HepG2 (cell line): ENCODE measurements around the gene PPP1R8. TPM values are rescaled to one million over a fixed set of nuclear protein-coding genes. Genes with fewer than 3 reads are reported as not detected.

Source experiments
- AKAP8 ChIP-seq: sonication (generic); formaldehyde crosslinking; IDR thresholded peaks from 2 replicates; pipeline ENCODE4 v1.5.1; 2020; ENCODE audit warnings: mild to moderate bottlenecking, missing genetic modification reagents
- ARHGAP35 ChIP-seq: sonication (generic); formaldehyde crosslinking; IDR thresholded peaks from 2 replicates; pipeline ENCODE4 v1.9.0; 2022; ENCODE audit warnings: mild to moderate bottlenecking, inconsistent platforms, moderate library complexity, missing genetic modification reagents, borderline replicate concordance
- FOXO1 ChIP-seq: sonication (generic); formaldehyde crosslinking; IDR thresholded peaks from 2 replicates; pipeline ENCODE4 v1.4.0; 2020; ENCODE audit warnings: missing genetic modification reagents
- GPN1 ChIP-seq: sonication (generic); formaldehyde crosslinking; IDR thresholded peaks from 2 replicates; pipeline ENCODE4 v1.5.1; 2020; ENCODE audit warnings: missing genetic modification reagents, borderline replicate concordance
- HCFC1 ChIP-seq: fragments of 150-350 bp; IDR thresholded peaks from 2 replicates; pipeline ENCODE4 v1.6.1; 2014; ENCODE audit warnings: low read depth, low read length
- IRF2 ChIP-seq: IDR thresholded peaks from 2 replicates; pipeline ENCODE4 v1.6.1; 2018; ENCODE audit warnings: missing genetic modification reagents, missing compliant biosample characterization
- JUN ChIP-seq: sonication (generic); formaldehyde crosslinking; IDR thresholded peaks from 2 replicates; pipeline ENCODE4 v1.4.0; 2020; ENCODE audit warnings: mild to moderate bottlenecking, missing genetic modification reagents
- MED13 ChIP-seq: sonication (generic); formaldehyde crosslinking; IDR thresholded peaks from 2 replicates; pipeline ENCODE4 v1.5.0; 2020; ENCODE audit warnings: missing genetic modification reagents
- NRL ChIP-seq: sonication (generic); formaldehyde crosslinking; IDR thresholded peaks from 2 replicates; pipeline ENCODE4 v1.5.0; 2020; ENCODE audit warnings: missing genetic modification reagents, mild to moderate bottlenecking, moderate library complexity, borderline replicate concordance
- RFXAP ChIP-seq: sonication (generic); formaldehyde crosslinking; IDR thresholded peaks from 2 replicates; pipeline ENCODE4 v1.4.0; 2020; ENCODE audit warnings: missing genetic modification reagents, borderline replicate concordance
- RXRB ChIP-seq: IDR thresholded peaks from 2 replicates; pipeline ENCODE4 v1.6.1; 2016; ENCODE audit warnings: borderline replicate concordance, missing genetic modification reagents, missing compliant biosample characterization
- SNRNP70 ChIP-seq: fragments of 200-400 bp; formaldehyde crosslinking; IDR thresholded peaks from 2 replicates; pipeline ENCODE4 v1.6.1; 2017; ENCODE audit warnings: mild to moderate bottlenecking, low read depth, low read length, moderate library complexity
- STAT6 ChIP-seq: sonication (generic); formaldehyde crosslinking; IDR thresholded peaks from 2 replicates; pipeline ENCODE4 v1.4.0; 2020; ENCODE audit warnings: missing genetic modification reagents, mild to moderate bottlenecking, borderline replicate concordance
- THAP11 ChIP-seq: IDR thresholded peaks from 2 replicates; pipeline ENCODE4 v1.6.1; 2016; ENCODE audit warnings: missing biosample characterization, missing genetic modification reagents
- ZNF281 ChIP-seq: sonication (generic); formaldehyde crosslinking; IDR thresholded peaks from 2 replicates; pipeline ENCODE4 v1.4.0; 2020; ENCODE audit warnings: missing genetic modification reagents, borderline replicate concordance
- ZNF598 ChIP-seq: sonication (generic); formaldehyde crosslinking; IDR thresholded peaks from 2 replicates; pipeline ENCODE4 v1.5.1; 2020; ENCODE audit warnings: mild to moderate bottlenecking, missing genetic modification reagents, borderline replicate concordance
- ZNF713 ChIP-seq: sonication (generic); formaldehyde crosslinking; IDR thresholded peaks from 2 replicates; pipeline ENCODE4 v1.4.0; 2020; ENCODE audit warnings: mild to moderate bottlenecking, missing genetic modification reagents
- ZSCAN20 ChIP-seq: sonication (generic); formaldehyde crosslinking; IDR thresholded peaks from 2 replicates; pipeline ENCODE4 v1.4.0; 2020; ENCODE audit warnings: missing genetic modification reagents, mild to moderate bottlenecking, borderline replicate concordance
- ZSCAN9 ChIP-seq: IDR thresholded peaks from 2 replicates; pipeline ENCODE4 v1.6.1; 2016; ENCODE audit warnings: borderline replicate concordance
- polyA plus RNA-seq, 8 experiments: library from polyadenylated mRNA; depleted of rRNA in 3 of 8; stranded (reverse) in 7 of 8; unstranded in 1 of 8; fragments of >200 nt; fragmentation: Illumina TruSeq in 4 of 8; extraction: Trizol in 4 of 8; gene quantifications; 2 replicates each; pipeline versions ENCODE4 v1.2.1 to v1.2.3, GENCODE V29; 2011 to 2016; ENCODE audit warnings: low read depth in 4 of 8, missing spikeins in 1 of 8, mixed read lengths in 1 of 8; ENCODE audit not compliant: insufficient read depth in 1 of 8
- total RNA-seq, 5 experiments: library from RNA; depleted of rRNA; stranded (reverse); fragments of >200 nt; fragmentation: Illumina TruSeq; extraction: Trizol; gene quantifications; 2 replicates each; pipeline ENCODE4 v1.2.3, GENCODE V29; 2016; ENCODE audit warnings: low read depth in 1 of 5
- TF ChIP-seq, protein P1 (sequence below): sonication (generic); formaldehyde crosslinking; IDR thresholded peaks from 2 replicates; pipeline ENCODE4 v1.4.0; 2020; ENCODE audit warnings: missing genetic modification reagents, borderline replicate concordance

PPP1R8 gene
- total and polyA plus RNA-seq, 2 of the 13 experiments (the other 11 are each of a cell fraction or from before 2014, with no cell fraction given): 38.3 to 62.2 TPM

DNA sequence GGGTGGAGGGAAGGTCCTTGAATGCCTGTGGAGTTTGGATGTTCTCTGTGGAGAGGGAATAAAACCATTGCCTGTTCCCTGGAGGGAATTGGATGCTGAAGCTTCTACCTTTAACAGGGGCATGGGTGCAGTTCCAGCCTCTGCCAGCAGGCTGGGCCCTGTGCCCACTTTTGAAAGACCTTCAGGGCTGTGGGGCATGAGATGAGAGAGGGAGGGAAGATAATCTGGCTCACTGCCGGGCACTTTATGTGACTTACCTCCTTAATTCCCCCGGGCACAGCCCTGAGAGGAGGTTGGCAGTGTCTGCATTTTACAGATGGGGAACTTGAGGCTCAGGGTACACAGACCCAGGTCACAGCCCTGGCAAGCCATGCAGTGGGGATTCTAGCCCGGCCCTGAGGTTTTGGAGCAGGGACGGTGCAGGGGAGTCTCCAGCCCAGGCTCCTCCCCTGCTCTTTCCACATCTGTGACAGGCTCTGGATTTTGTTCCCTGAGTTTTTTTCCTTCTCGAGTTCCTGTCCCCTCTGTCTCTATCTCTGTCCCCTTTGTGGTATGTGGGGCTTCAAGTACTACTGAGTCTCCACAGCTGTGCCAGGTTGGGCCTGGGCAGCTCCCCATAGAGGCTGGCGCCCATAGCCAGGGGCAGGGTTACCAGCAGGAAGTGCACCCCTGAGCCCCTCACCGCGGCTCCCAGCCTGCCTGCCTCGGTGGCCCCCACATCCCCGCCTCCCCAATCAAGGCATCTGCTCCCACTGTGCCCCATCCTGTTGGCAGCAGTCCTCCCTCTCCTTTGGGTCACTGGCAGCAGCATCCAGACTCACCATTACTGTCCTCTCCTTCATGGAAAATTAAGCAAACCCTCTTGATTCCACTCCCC is 27.7 kb downstream of the PPP1R8 start (continued):
- TF ChIP-seq JUN (CRISPR knock-in tag): no peak
- TF ChIP-seq, protein P1, sequence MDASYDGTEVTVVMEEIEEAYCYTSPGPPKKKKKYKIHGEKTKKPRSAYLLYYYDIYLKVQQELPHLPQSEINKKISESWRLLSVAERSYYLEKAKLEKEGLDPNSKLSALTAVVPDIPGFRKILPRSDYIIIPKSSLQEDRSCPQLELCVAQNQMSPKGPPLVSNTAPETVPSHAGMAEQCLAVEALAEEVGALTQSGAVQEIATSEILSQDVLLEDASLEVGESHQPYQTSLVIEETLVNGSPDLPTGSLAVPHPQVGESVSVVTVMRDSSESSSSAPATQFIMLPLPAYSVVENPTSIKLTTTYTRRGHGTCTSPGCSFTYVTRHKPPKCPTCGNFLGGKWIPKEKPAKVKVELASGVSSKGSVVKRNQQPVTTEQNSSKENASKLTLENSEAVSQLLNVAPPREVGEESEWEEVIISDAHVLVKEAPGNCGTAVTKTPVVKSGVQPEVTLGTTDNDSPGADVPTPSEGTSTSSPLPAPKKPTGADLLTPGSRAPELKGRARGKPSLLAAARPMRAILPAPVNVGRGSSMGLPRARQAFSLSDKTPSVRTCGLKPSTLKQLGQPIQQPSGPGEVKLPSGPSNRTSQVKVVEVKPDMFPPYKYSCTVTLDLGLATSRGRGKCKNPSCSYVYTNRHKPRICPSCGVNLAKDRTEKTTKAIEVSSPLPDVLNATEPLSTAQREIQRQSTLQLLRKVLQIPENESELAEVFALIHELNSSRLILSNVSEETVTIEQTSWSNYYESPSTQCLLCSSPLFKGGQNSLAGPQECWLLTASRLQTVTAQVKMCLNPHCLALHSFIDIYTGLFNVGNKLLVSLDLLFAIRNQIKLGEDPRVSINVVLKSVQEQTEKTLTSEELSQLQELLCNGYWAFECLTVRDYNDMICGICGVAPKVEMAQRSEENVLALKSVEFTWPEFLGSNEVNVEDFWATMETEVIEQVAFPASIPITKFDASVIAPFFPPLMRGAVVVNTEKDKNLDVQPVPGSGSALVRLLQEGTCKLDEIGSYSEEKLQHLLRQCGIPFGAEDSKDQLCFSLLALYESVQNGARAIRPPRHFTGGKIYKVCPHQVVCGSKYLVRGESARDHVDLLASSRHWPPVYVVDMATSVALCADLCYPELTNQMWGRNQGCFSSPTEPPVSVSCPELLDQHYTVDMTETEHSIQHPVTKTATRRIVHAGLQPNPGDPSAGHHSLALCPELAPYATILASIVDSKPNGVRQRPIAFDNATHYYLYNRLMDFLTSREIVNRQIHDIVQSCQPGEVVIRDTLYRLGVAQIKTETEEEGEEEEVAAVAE (CRISPR knock-in tag): no peak
- no peak for TF ChIP-seq ZSCAN9
- peak; percentile 41; the same call in 1 of the 2 replicates for TF ChIP-seq THAP11
- TF ChIP-seq HCFC1: no peak
- TF ChIP-seq ZNF281 (CRISPR knock-in tag): no peak
- no peak for TF ChIP-seq MED13 (CRISPR knock-in tag)
- no peak for TF ChIP-seq STAT6
- no peak for TF ChIP-seq SNRNP70
- TF ChIP-seq ARHGAP35 (CRISPR knock-in tag): no peak
- TF ChIP-seq ZNF713 (CRISPR knock-in tag): no peak
- no peak for TF ChIP-seq AKAP8 (CRISPR knock-in tag)
- TF ChIP-seq RXRB (CRISPR knock-in tag): no peak
- TF ChIP-seq NRL: no peak
- TF ChIP-seq ZNF598 (CRISPR knock-in tag): no peak
- 0 out of 2 replicates have a peak, but pooled peaks have one; percentile 36 for TF ChIP-seq RFXAP (CRISPR knock-in tag)
- TF ChIP-seq IRF2 (CRISPR knock-in tag): peak; percentile 44; the same call in 1 of the 2 replicates
- TF ChIP-seq GPN1: no peak
- TF ChIP-seq FOXO1 (CRISPR knock-in tag): no peak
- no peak for TF ChIP-seq ZSCAN20 (CRISPR knock-in tag)
